ENCODE measurements around the gene ANTXRL.
"Not testable (repeated sequence)": the region's sequence is repeated elsewhere in the genome, so short reads cannot be mapped to it uniquely, and the experiment has no call there.

GRCh38 chr10:46311961-46312431, 25.2 kb downstream of the ANTXRL start:
- TF ChIP-seq POLR2A (IDR thresholded peaks at IDR 0.05; ENCODE audit: low read length); EP300 (IDR thresholded peaks at IDR 0.05); MYC (IDR thresholded peaks at IDR 0.05; ENCODE audit: borderline replicate concordance, low read length); CTCF (IDR thresholded peaks at IDR 0.05); KDM1A (IDR thresholded peaks at IDR 0.05; ENCODE audit: low read depth); EHMT2 (IDR thresholded peaks at IDR 0.05; ENCODE audit: low read depth); TP53 (CRISPR knock-in tag; IDR thresholded peaks at IDR 0.05); CHD4 (IDR thresholded peaks at IDR 0.05; ENCODE audit: borderline replicate concordance); USF2 (IDR thresholded peaks at IDR 0.05); CHD2 (IDR thresholded peaks at IDR 0.05; ENCODE audit: low read length, partially characterized antibody); JUN (IDR thresholded peaks at IDR 0.05); ZSCAN20 (CRISPR knock-in tag; IDR thresholded peaks at IDR 0.05); BCL3 (IDR thresholded peaks at IDR 0.05); SMC3 (IDR thresholded peaks at IDR 0.05): not testable (repeated sequence)
